HG02870 (cell line): ENCODE measurements around the gene ZNF814.
"Not testable (repeated sequence)": the region's sequence is repeated elsewhere in the genome, so short reads cannot be mapped to it uniquely, and the experiment has no call there.

Source experiments
- ATAC-seq: cut with Tn5 transposase; IDR thresholded peaks from one replicate; pipeline ENCODE4 v1.9.1; 2021; ENCODE audit warnings: mild to moderate bottlenecking, moderate library complexity; ENCODE audit not compliant: unreplicated experiment

ZNF814 gene

DNA sequence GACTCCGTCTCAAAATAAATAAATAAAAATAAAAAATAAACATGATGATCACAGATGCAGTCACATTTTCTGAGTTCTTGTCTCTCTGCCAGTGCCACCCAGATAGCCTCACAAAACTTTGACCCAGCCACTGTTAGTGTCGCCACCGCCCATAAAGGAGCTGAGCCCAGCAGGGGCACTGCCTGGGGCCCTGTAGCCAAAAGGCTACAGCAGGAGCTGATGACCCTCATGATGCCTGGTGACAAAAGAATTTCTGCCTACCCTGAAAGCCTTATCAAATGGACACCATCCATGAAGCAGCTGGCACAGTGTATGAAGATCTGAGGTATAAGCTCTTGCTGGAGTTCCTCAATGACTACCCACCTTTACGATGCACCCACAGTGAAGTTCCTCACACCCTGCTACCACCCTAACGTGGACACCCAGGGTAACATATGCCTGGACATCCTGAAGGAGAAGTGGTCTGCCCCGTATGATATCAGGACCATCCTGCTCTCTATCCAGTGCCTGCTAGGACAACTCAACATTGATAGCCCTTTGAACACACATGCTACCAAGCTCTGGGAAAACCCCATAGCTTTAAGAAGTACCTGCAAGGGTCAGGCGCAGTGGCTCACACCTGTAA is 20.9 kb downstream of the ZNF814 start:
- no peak for ATAC-seq

- not testable (repeated sequence) for ATAC-seq
These were observed 26.5 kb downstream of the ZNF814 start for GRCh38 chr19:57862351-57862750.

- not testable (repeated sequence) for ATAC-seq
These were observed 34.7 kb downstream of the ZNF814 start for GRCh38 chr19:57854117-57854516.

DNA sequence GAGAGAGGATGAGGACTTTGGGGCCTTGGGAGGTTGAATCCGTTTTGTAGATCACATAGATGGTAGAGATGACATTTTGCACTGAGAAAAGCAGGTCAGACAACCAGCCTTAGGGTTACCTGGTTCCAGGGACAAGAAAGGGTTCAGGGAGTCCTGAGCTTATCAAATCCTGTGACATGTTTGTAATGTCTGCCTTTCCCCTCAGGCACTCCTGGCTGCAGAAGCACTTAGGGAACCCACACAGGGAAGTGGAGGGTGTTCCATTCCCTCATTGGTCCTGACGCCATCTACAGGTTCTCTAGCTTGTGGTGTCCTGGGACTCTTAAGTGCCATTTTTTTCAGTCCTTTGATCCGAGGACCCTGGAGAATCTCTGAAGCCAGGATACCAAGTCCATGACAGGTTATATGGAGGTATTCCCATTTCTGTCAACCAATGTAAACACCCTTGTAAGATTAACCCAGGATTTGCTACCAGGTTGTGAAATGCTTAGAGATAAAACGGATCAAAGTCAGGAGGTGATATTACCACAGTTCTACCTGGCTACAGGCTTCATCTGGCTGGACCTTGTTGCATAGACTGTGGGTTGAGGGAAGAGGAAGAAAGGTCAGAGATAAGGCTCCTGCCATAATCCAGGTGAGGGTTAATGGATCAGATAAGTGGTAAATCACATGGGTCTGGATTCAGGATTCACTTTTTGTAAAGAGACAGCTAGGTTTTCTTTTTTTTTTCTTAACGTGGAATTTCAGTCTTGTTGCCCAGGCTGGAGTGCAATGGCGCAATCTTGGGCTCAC is 36.8 kb downstream of the ZNF814 start:
- not testable (repeated sequence) for ATAC-seq

DNA sequence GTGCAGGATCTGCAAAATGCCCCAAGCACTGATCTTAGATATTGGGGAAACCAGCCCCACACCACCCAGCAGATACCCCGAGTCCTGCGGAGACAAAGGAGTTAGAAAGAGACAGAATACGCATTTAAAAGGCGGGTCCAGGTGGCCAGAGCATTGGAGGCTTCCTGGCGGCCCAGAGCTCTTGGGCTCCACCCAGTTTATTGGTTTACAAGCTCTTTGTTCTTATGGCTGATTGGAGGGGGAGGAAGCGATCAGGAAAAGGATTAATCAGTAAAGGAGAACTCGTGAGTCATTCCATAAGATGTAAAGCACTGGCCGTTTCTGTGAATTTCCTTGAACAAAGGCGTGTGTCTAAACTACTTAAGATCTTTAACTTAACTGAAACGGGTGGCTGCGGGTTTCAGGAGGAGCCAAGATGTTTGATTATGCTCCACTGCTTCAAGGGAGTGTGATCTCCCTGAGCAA is 38.3 kb downstream of the ZNF814 start:
- no peak for ATAC-seq

GRCh38 chr19:57849666-57850473 is 39.0 kb downstream of the ZNF814 start, which contains the start of gene ZNF587:
Gene ZNF587, plus strand, starts transcription at chr19:57849859. Its CDS starts 180 bp downstream, at chr19:57850039.
- ATAC-seq = peak; percentile 80

- ATAC-seq = not testable (repeated sequence)
These were observed 39.6 kb downstream of the ZNF814 start for GRCh38 chr19:57849162-57849665.

GRCh38 chr19:57847164-57847563 is 41.7 kb downstream of the ZNF814 start:
- ATAC-seq = not testable (repeated sequence)

- ATAC-seq = no peak
These were observed 47.6 kb downstream of the ZNF814 start for GRCh38 chr19:57841122-57841763.

GRCh38 chr19:57838622-57839191 is 50.1 kb downstream of the ZNF814 start:
- not testable (repeated sequence) for ATAC-seq

- ATAC-seq = not testable (repeated sequence)
These were observed 51.8 kb downstream of the ZNF814 start for GRCh38 chr19:57836991-57837390.

GRCh38 chr19:57830071-57830602 is 58.7 kb downstream of the ZNF814 start, which contains the start of gene ZNF587B:
Gene ZNF587B, plus strand, starts transcription at chr19:57830299. Its CDS starts 230 bp downstream, at chr19:57830529.
- ATAC-seq = no peak

DNA sequence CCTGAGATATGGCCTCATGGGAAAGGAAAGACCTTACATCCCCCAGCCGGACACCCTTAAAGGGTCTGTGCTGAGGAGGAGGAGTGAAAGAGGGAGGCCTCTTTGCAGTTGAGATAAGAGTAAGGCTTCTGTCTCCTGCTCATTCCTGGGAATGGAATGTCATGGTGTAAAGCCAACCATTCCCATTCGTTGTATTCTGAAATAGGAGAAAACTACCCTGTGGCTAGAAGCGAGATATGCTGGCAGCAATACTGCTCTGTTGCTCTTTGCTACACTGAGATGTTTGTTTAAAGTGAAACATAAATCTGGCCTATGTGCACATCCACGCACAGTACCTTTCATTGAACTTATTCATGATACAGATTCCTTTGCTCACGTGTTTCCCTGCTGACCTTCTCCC is 59.5 kb downstream of the ZNF814 start:
- ATAC-seq = no peak

- no peak for ATAC-seq
These were observed 63.3 kb downstream of the ZNF814 start for GRCh38 chr19:57825511-57825910.

DNA sequence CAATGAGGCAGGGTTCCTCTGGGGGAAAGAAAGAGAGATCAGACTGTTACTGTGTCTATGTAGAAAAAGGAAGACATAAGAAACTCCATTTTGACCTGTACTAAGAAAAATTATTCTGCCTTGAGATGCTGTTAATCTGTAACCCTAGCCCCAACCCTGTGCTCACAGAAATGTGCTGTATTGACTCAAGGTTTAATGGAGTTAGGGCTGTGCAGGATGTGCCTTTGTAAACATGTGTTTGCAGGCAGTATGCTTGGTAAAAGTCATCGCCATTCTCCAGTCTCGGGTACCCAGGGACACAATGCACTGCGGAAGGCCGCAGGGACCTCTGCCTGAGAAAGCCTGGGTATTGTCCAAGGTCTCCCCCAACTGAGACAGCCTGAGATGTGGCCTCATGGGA is 65.2 kb downstream of the ZNF814 start:
- not testable (repeated sequence) for ATAC-seq

DNA sequence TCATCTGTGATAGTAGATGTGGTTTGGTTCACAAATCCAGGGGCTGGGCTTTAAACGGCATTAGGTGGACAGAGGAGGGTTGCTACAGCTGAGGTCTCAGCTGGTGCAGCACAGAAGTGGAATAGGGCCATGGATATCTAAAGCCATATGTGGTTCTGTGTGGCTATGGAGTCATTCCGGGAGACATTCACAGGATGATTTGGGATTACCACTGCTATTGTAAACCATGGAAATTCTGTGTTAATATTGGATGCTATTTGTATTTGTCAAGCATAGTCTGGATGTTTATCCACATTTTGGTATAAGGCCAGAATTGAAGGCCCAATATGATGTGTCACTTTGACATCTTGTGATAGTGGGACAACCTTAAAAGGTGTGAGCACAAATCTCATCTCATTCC is 65.7 kb downstream of the ZNF814 start:
- ATAC-seq = not testable (repeated sequence)

DNA sequence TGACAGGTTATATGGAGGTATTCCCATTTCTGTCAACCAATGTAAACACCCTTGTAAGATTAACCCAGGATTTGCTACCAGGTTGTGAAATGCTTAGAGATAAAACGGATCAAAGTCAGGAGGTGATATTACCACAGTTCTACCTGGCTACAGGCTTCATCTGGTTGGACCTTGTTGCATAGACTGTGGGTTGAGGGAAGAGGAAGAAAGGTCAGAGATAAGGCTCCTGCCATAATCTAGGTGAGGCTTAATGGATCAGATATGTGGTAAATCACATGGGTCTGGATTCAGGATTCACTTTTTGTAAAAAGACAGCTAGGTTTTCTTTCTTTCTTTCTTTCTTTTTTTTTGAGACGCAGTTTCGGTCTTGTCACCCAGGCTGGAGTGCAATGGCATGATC is 67.3 kb downstream of the ZNF814 start:
- ATAC-seq = not testable (repeated sequence)

GRCh38 chr19:57821095-57821494 is 67.7 kb downstream of the ZNF814 start:
- not testable (repeated sequence) for ATAC-seq

- ATAC-seq = no peak
These were observed 68.2 kb downstream of the ZNF814 start for GRCh38 chr19:57820599-57820998.
